Breast epithelium (tissue), 3 donors: ENCODE measurements around the gene RAP1GAP2.

Experiments
- POLR2A ChIP-seq: fragments of 450-650 bp; IDR thresholded peaks from one replicate; pipeline ENCODE4 v1.6.1; 2016; ENCODE audit warnings: antibody characterized with exemption, mild to moderate bottlenecking, moderate library complexity
- POLR2AphosphoS5 ChIP-seq, 3 donors: sonication (generic); formaldehyde crosslinking; IDR thresholded peaks; one replicate each; pipeline ENCODE4 v1.6.1; 2017; ENCODE audit warnings: antibody characterized with exemption in 3 of 3
- TF ChIP-seq, protein P1 (sequence below), 3 donors: fragments of 450-650 bp; IDR thresholded peaks; one replicate each; pipeline ENCODE4 v1.5.1; 2016 to 2017; ENCODE audit warnings: antibody characterized with exemption in 3 of 3, mild to moderate bottlenecking in 3 of 3, moderate library complexity in 3 of 3

DNA sequence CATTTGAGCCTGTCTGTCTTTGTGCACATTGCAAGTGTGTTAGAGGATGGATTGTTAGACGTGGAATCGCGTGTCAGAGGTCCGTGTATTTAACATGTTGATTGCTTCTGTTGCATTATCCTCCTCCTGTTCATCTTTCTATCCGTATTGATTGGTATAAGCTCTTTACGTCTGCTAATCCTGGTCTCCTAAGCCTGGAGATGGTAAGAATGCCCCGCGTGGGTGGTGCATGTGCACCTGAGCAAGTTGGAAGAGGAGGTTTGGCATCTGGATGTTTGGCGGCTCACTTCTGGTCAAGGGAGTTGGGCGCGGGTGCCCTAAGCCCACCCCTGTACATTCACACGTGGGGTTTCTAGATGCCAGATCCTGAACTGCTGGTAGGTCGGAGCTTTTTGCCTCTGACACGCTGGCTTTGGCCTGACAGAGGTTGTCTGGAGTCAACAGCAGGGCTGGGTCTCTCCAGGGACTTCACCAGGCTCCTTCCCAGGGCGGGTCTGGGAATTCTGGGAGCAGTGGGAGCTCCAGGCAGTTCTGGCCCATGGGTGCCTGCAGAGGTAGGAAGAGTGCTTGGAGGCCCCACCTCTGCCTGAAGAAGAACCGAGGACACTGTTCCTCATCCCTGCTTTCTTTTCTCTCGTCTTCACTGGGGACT is 159.8 kb downstream of the RAP1GAP2 start:
- TF ChIP-seq POLR2A (no peak), POLR2AphosphoS5 (IDR thresholded peaks at IDR 0.05) (no peak)
- TF ChIP-seq, protein P1, sequence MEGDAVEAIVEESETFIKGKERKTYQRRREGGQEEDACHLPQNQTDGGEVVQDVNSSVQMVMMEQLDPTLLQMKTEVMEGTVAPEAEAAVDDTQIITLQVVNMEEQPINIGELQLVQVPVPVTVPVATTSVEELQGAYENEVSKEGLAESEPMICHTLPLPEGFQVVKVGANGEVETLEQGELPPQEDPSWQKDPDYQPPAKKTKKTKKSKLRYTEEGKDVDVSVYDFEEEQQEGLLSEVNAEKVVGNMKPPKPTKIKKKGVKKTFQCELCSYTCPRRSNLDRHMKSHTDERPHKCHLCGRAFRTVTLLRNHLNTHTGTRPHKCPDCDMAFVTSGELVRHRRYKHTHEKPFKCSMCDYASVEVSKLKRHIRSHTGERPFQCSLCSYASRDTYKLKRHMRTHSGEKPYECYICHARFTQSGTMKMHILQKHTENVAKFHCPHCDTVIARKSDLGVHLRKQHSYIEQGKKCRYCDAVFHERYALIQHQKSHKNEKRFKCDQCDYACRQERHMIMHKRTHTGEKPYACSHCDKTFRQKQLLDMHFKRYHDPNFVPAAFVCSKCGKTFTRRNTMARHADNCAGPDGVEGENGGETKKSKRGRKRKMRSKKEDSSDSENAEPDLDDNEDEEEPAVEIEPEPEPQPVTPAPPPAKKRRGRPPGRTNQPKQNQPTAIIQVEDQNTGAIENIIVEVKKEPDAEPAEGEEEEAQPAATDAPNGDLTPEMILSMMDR (IDR thresholded peaks at IDR 0.05): no peak
